Thyroid gland (tissue), 4 donors: Measurements from ENCODE around the gene SUMO4. TPM values are rescaled to one million over a fixed set of nuclear protein-coding genes. Genes with fewer than 3 reads are reported as not detected.

Experiments used
- DNase-seq, 2 donors: peaks; one replicate each; pipeline ENCODE4 v3.0.0-alpha.2; 2019
- H3K27ac ChIP-seq, 3 donors: fragments of 200-600 bp; sonication (generic); 1 replicate in 2 of 3; 2 replicates in 1 of 3; pipeline ENCODE4 v1.5.1; 2016 to 2019; ENCODE audit warnings: mild to moderate bottlenecking in 1 of 3, moderate library complexity in 1 of 3
- H3K27me3 ChIP-seq: fragments of 200-600 bp; sonication (generic); one replicate; pipeline ENCODE4 v1.5.1; 2019
- H3K36me3 ChIP-seq, 2 donors: fragments of 200-600 bp; sonication (generic); one replicate each; pipeline ENCODE4 v1.5.1; 2016 to 2019
- H3K4me1 ChIP-seq, 2 donors: fragments of 200-600 bp; sonication (generic); one replicate each; pipeline ENCODE4 v1.5.1; 2017 to 2019
- H3K4me3 ChIP-seq, 3 donors: fragments of 200-600 bp; sonication (generic); replicated peaks in 1 of 3; 1 replicate in 2 of 3; 2 replicates in 1 of 3; pipeline ENCODE4 v1.5.1; 2016; ENCODE audit warnings: mild to moderate bottlenecking in 1 of 3
- H3K9me3 ChIP-seq: fragments of 200-600 bp; sonication (generic); one replicate; pipeline ENCODE4 v1.5.1; 2017
- POLR2A ChIP-seq, 2 donors: fragments of 450-650 bp; IDR thresholded peaks; one replicate each; pipeline ENCODE4 v1.6.1; 2017; ENCODE audit warnings: antibody characterized with exemption in 2 of 2, mild to moderate bottlenecking in 2 of 2, moderate library complexity in 1 of 2
- WGBS, 2 donors: methylation state at CpG; one replicate each; pipeline ENCODE4 v1.1.5; 2017; 5-methylcytosine and 5-hydroxymethylcytosine counted together
- intact Hi-C: fragments of 100-400 bp; cut with DNase I; formaldehyde crosslinking; loops from one replicate; pipeline ENCODE4 v1.15.1; 2023
- total RNA-seq, 4 donors: library from RNA; depleted of rRNA; stranded (reverse); fragments of >200 nt; gene quantifications; one replicate each; pipeline ENCODE4 v1.2.3, GENCODE V29; 2016
- TF ChIP-seq, protein P1 (sequence below), 6 experiments: fragments of 200-600 bp in 3 of 6; fragments of 450-650 bp in 3 of 6; sonication (generic) in 3 of 6; IDR thresholded peaks; one replicate each; pipeline ENCODE4 v1.5.1; 2016 to 2019; ENCODE audit warnings: antibody characterized with exemption in 6 of 6, mild to moderate bottlenecking in 2 of 6, inconsistent platforms in 1 of 6, moderate library complexity in 1 of 6

The SUMO4 gene
- total RNA-seq, 4 donors from 2014 or later = 3.6 to 9.9 (median 4.7) TPM

- no peaks in the 10 kb centered on the region for H3K27me3 ChIP-seq
- peaks cover 11 to 12% of the 10 kb centered on the region in 2 donors for H3K4me1 ChIP-seq
- intact Hi-C loops = no loop called here
- H3K27ac ChIP-seq = no peak overlapping the region
- TF ChIP-seq, protein P1, sequence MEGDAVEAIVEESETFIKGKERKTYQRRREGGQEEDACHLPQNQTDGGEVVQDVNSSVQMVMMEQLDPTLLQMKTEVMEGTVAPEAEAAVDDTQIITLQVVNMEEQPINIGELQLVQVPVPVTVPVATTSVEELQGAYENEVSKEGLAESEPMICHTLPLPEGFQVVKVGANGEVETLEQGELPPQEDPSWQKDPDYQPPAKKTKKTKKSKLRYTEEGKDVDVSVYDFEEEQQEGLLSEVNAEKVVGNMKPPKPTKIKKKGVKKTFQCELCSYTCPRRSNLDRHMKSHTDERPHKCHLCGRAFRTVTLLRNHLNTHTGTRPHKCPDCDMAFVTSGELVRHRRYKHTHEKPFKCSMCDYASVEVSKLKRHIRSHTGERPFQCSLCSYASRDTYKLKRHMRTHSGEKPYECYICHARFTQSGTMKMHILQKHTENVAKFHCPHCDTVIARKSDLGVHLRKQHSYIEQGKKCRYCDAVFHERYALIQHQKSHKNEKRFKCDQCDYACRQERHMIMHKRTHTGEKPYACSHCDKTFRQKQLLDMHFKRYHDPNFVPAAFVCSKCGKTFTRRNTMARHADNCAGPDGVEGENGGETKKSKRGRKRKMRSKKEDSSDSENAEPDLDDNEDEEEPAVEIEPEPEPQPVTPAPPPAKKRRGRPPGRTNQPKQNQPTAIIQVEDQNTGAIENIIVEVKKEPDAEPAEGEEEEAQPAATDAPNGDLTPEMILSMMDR (IDR thresholded peaks at IDR 0.05) = no peak
- no peak for TF ChIP-seq POLR2A (IDR thresholded peaks at IDR 0.05)
- H3K9me3 ChIP-seq = no peaks in the 10 kb centered on the region
- peak; percentile 11 to 18 for DNase-seq
- no peaks in the 10 kb centered on the region for H3K36me3 ChIP-seq
- H3K4me3 ChIP-seq = no peak overlapping the region
- WGBS, 2 donors = 30 to 61% methylated on average over 1 of the region's 1 CpG
Measured at GRCh38 chr6:149387779-149388512, 12.1 kb upstream of the SUMO4 start.

DNA sequence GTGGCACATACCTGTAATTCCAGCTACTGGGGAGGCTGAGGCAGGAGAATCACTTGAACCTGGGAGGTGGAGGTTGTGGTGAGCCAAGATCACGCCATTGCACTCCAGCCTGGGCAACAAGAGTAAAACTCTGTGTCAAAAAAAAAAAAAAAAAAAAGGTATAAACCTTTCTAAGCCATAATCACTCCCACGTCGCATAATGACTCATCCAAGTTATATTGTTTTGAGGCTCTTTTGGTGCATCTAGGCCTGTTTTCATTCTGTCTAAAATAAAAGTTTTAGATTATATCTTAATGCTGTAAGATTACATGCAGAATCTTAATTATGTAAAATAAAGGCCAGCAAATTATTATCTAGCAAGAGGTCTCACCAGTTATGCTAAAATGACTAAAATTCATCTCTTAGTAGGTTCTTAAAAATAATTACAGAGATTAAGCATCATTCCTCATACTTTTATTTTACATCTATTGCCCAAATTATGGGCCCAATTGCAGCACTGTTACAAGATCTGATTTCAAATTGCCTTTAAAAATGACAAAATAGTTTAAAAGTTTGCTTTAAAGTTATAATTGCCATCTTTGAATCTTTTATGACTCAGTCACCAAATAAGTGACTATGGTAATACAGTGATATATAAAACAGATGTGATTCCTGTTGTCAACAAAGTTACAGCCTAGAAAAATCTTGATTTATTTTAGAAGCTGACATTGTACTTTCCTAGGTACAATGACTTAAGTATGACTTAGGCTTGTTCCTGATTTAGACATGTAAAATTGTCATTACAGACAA lies 10.4 kb upstream of the SUMO4 start:
- Histone ChIP-seq H3K27me3 (no peaks in the 10 kb centered on the region), H3K4me3 (no peak overlapping the region), H3K27ac (no peak overlapping the region), H3K36me3 (no peaks in the 10 kb centered on the region), H3K9me3 (no peaks in the 10 kb centered on the region), H3K4me1 (peaks cover 11 to 12% of the 10 kb centered on the region in 2 donors)
- intact Hi-C loops = no loop called here
- DNase-seq = no peak
- WGBS, 2 donors = 97 to 98% methylated on average over 3 of the region's 3 CpGs
- TF ChIP-seq POLR2A (IDR thresholded peaks at IDR 0.05) = no peak

GRCh38 chr6:149392093-149392492 lies 8.0 kb upstream of the SUMO4 start:
- intact Hi-C loops = no loop called here

GRCh38 chr6:149392535-149392934 lies 7.5 kb upstream of the SUMO4 start:
- intact Hi-C loops = no loop called here
- no peaks in the 10 kb centered on the region for H3K9me3 ChIP-seq
- no peak overlapping the region for H3K4me3 ChIP-seq
- H3K27me3 ChIP-seq = no peaks in the 10 kb centered on the region
- DNase-seq = no peak
- H3K4me1 ChIP-seq = peaks cover 8 to 10% of the 10 kb centered on the region in 2 donors
- TF ChIP-seq, protein P1 (IDR thresholded peaks at IDR 0.05) = no peak
- no peak for TF ChIP-seq POLR2A (IDR thresholded peaks at IDR 0.05)
- H3K27ac ChIP-seq = no peak overlapping the region
- H3K36me3 ChIP-seq = no peaks in the 10 kb centered on the region

More at GRCh38 chr6:149392093-149392492, 8.0 kb upstream of the SUMO4 start:
- H3K4me3 ChIP-seq = no peak overlapping the region
- WGBS, 2 donors = 98 to 99% methylated on average over 6 of the region's 6 CpGs
- peaks cover 11 to 12% of the 10 kb centered on the region in 2 donors for H3K4me1 ChIP-seq
- no peak overlapping the region for H3K27ac ChIP-seq
- DNase-seq = no peak
- H3K27me3 ChIP-seq = no peaks in the 10 kb centered on the region
- H3K9me3 ChIP-seq = no peaks in the 10 kb centered on the region
- H3K36me3 ChIP-seq = no peaks in the 10 kb centered on the region
- no peak for TF ChIP-seq POLR2A (IDR thresholded peaks at IDR 0.05)
- TF ChIP-seq, protein P1 (IDR thresholded peaks at IDR 0.05) = no peak

DNA sequence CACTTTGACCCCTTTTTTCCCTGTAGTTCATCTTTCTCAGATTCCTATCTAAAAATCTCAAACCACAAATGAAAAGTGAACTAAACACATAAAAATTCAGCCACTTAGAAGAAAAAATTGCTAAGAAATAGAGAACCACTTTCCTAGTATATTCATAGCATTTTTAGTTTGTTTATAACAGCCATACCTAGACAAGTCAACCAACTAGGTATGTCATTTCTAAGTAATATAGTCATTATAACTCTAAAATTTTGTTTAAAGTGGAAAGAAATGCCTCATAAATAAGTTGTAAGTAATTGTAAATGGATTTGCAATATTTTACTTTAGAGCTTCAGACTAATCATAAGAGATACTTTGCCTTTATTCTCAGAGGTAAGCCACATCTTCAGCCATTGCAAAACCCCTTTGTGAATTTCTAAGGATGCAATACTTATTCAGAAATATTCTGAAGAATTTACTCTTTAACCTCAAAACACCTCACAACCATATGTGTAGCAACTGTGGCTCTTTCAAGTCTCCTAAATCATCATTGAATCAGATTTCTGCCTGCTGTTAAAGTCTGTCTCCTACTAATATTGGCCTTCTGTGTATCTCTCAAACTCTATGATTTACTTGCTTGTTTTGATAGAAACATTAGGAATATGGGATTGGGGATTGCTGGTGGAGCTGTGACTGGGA lies 6.9 kb upstream of the SUMO4 start:
- no peaks in the 10 kb centered on the region for H3K36me3 ChIP-seq
- TF ChIP-seq POLR2A (IDR thresholded peaks at IDR 0.05) = no peak
- TF ChIP-seq, protein P1 (IDR thresholded peaks at IDR 0.05) = no peak
- H3K27ac ChIP-seq = no peak overlapping the region

More for the DNA sequence above, 6.9 kb upstream of the SUMO4 start:
- no peak overlapping the region for H3K4me3 ChIP-seq
- no peaks in the 10 kb centered on the region for H3K9me3 ChIP-seq
- H3K4me1 ChIP-seq = peaks cover 2 to 4% of the 10 kb centered on the region in 2 donors
- intact Hi-C loops = no loop called here
- DNase-seq = no peak
- H3K27me3 ChIP-seq = no peaks in the 10 kb centered on the region
